Right atrium auricular region (tissue), 2 donors: Measurements from ENCODE around the gene ARHGAP12. TPM values are rescaled to one million over a fixed set of nuclear protein-coding genes. Genes with fewer than 3 reads are reported as not detected.
"Not testable (repeated sequence)": the region's sequence is repeated elsewhere in the genome, so short reads cannot be mapped to it uniquely, and the experiment has no call there.

ENCODE experiments used
- DNase-seq: peaks from one replicate; pipeline ENCODE4 v3.0.0-alpha.2; 2019; ENCODE audit warnings: low spot score
- H3K27ac ChIP-seq, 2 donors: fragments of 200-600 bp; sonication (generic); 1 replicate in 1 of 2; 2 replicates in 1 of 2; pipeline ENCODE4 v1.5.1; 2016 to 2019
- H3K27me3 ChIP-seq, 2 donors: fragments of 200-600 bp; sonication (generic); one replicate each; pipeline versions ENCODE4 v1.5.1 to v1.6.0; 2017 to 2019
- H3K36me3 ChIP-seq: fragments of 200-600 bp; sonication (generic); one replicate; pipeline ENCODE4 v1.5.1; 2016
- H3K4me1 ChIP-seq, 2 donors: fragments of 200-600 bp; sonication (generic); one replicate each; pipeline versions ENCODE4 v1.5.1 to v1.6.0; 2017 to 2019
- H3K4me3 ChIP-seq, 2 donors: fragments of 200-600 bp; sonication (generic); 1 replicate in 1 of 2; 2 replicates in 1 of 2; pipeline ENCODE4 v1.5.1; 2017 to 2019; ENCODE audit warnings: mild to moderate bottlenecking in 1 of 2, moderate library complexity in 1 of 2
- H3K9me3 ChIP-seq, 2 donors: fragments of 200-600 bp; sonication (generic); one replicate each; pipeline ENCODE4 v1.5.1; 2019
- total RNA-seq, 2 donors: library from RNA; depleted of rRNA; stranded (reverse); fragments of >200 nt; gene quantifications; one replicate each; pipeline ENCODE4 v1.1.0, GENCODE V29; 2016
- TF ChIP-seq, protein P1 (sequence below), 2 donors: fragments of 200-600 bp; sonication (generic); IDR thresholded peaks; one replicate each; pipeline ENCODE4 v1.5.1; 2019; ENCODE audit warnings: antibody characterized with exemption in 2 of 2

The ARHGAP12 gene
- total RNA-seq, 2 donors from 2014 or later = 20.8 to 24.1 TPM

DNA sequence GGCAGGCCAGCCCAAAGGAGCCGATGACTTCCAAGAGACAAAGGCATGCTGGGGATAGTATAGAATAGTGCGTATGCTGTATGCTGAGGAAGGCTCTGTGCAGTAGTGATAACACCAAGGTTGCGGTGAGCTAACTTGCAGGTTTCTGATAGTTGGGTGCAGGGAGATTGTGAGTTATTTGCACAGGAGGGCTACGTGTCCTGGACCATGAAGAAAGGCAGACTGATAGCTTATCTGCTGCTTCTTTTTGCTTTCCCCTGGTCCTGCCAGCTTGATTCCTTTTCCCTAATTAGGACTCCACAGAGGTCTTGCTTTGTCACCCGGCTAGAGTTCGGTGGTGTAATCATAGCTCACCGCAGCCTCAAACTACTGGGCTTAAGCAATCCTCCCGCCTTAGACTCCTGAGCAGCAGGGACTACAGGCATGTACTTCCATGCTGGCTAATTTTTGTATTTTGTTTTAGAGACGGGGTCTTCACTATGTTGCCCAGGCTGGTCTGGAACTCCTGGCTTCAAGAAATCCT, 43.9 kb upstream of the ARHGAP12 start:
- TF ChIP-seq, protein P1, sequence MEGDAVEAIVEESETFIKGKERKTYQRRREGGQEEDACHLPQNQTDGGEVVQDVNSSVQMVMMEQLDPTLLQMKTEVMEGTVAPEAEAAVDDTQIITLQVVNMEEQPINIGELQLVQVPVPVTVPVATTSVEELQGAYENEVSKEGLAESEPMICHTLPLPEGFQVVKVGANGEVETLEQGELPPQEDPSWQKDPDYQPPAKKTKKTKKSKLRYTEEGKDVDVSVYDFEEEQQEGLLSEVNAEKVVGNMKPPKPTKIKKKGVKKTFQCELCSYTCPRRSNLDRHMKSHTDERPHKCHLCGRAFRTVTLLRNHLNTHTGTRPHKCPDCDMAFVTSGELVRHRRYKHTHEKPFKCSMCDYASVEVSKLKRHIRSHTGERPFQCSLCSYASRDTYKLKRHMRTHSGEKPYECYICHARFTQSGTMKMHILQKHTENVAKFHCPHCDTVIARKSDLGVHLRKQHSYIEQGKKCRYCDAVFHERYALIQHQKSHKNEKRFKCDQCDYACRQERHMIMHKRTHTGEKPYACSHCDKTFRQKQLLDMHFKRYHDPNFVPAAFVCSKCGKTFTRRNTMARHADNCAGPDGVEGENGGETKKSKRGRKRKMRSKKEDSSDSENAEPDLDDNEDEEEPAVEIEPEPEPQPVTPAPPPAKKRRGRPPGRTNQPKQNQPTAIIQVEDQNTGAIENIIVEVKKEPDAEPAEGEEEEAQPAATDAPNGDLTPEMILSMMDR (IDR thresholded peaks at IDR 0.05) = no peak
- Histone ChIP-seq H3K4me1 (no peaks in the 10 kb centered on the region), H3K27me3 (no peaks in the 10 kb centered on the region), H3K36me3 (no peaks in the 10 kb centered on the region), H3K4me3 (no peak overlapping the region), H3K9me3 (no peaks in the 10 kb centered on the region), H3K27ac (no peak overlapping the region)
- DNase-seq = no peak

DNA sequence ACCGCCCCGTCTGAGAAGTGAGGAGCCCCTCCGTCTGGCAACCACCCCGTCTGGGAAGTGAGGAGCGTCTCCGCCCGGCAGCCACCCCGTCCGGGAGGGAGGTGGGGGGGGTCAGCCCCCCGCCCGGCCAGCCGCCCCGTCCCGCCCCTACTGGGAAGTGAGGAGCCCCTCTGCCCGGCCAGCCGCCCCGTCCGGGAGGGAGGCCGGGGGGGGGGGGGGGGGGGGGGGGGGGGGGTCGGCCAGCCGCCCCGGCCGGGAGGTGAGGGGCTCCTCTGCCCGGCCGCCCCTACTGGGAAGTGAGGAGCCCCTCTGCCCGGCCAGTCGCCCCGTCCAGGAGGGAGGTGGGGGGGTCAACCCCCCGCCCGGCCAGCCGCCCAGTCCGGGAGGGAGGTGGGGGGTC, 41.2 kb upstream of the ARHGAP12 start:
- DNase-seq = not testable (repeated sequence)

DNA sequence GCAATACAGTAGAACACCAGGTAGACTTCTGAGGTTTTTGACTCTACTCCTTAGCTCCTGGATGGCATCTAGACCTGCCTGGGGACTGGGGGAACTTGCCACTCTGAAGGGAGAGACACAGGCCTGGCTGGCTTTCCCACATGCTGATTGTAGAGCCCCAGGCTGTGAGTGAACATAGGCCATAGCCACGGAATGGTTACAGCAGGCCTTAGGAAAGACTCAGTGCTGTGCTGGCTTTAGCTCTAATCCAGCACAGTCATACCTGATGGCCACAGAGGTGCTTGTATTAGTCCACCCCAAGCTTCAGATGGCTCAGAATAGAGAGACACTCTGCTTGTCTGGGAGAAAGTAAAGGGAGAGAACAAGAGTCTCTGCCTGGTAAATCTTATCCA, 35.0 kb upstream of the ARHGAP12 start:
- TF ChIP-seq, protein P1 (IDR thresholded peaks at IDR 0.05) = no peak
- H3K4me1 ChIP-seq = peaks cover 0 to 6% of the 10 kb centered on the region in 2 donors
- H3K9me3 ChIP-seq = no peaks in the 10 kb centered on the region
- no peak overlapping the region for H3K27ac ChIP-seq
- H3K27me3 ChIP-seq = no peaks in the 10 kb centered on the region
- no peaks in the 10 kb centered on the region for H3K36me3 ChIP-seq
- H3K4me3 ChIP-seq = no peak overlapping the region
- DNase-seq = no peak

More for the DNA sequence above, 41.2 kb upstream of the ARHGAP12 start:
- H3K4me3 ChIP-seq, H3K27ac ChIP-seq, H3K27me3 ChIP-seq, H3K4me1 ChIP-seq, H3K36me3 ChIP-seq, H3K9me3 ChIP-seq: not testable (repeated sequence)

DNA sequence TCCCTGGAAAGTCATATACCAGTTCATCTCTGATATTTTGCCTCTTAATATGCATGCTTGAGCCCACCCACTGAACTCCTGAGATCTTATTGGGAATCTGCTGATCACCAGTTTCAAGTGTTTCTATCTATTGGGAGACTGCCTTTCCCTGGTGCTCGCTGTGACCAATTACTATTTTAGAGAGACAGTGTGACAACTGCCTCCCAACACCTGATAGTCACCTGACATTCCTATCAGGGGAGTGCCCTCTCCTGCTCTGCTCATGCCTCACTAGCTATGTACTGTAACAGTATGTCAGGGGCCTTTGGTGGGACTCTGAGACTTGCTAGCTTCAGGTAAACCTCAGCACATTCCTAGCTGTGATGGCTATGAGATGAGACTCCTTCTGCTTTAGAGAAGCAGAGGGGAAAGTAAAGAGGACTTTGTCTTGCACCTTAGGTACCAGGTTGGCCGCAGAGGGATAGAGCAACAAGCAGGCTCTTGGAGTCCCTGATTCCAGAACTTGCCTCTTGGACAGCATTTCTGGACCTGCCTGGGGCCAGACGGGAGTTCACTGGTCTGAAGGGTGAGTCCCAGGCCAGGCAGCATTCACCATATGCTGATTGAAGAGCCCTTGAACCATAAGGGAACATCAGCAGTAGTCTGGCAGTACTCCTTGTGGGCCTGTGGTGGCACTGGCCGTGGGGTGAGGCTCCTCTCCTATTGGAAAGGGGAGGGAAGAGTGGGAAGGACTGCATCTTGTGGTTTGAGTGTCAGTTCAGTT, 34.4 kb upstream of the ARHGAP12 start:
- H3K4me1 ChIP-seq = peaks cover 0 to 6% of the 10 kb centered on the region in 2 donors
- DNase-seq = no peak
- H3K4me3 ChIP-seq = no peak overlapping the region
- no peaks in the 10 kb centered on the region for H3K9me3 ChIP-seq
- TF ChIP-seq, protein P1 (IDR thresholded peaks at IDR 0.05) = no peak
- no peak overlapping the region for H3K27ac ChIP-seq
- no peaks in the 10 kb centered on the region for H3K36me3 ChIP-seq
- H3K27me3 ChIP-seq = no peaks in the 10 kb centered on the region

DNA sequence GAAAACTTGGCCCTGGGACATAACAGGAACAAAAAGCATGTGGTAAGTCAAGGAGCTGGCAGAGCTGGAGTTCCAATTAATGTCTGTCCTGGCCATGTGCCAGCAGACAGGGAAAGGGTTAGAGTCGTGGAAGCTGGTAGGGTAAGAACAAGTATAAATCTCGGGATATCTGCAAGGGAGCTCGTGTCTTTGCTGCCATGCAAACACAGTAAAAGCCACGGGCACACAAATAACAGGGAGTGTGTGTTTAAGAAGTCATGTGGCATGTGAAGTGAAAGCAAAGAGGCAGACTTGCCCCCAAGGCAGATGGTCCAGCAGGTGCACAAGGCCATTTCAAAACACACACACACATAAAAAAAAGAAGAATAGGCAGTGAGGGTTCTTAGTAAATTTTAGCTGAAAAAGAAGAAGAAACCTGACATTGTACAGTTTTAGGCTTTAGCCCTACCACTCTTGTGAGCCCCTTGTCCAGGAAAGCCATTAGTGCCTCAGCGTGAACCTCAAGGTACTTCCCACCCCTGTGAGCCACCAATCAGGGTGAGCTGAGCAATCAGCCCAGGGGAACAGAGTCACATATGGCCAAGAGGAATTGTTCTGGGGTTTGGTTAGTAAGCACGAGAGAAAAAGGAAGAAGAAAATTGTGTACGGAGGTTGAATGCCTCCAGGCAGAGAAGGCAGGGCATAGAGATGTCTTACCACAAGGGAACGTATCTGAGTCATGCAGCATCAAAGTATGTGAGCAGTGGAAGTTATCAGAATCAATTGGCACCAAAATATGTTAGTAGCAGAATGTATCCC, 32.8 kb upstream of the ARHGAP12 start:
- no peaks in the 10 kb centered on the region for H3K36me3 ChIP-seq
- no peaks in the 10 kb centered on the region for H3K27me3 ChIP-seq
- H3K4me1 ChIP-seq = peaks cover 0 to 6% of the 10 kb centered on the region in 2 donors
- TF ChIP-seq, protein P1 (IDR thresholded peaks at IDR 0.05) = no peak
- H3K27ac ChIP-seq = no peak overlapping the region
- no peak for DNase-seq
- no peak overlapping the region for H3K4me3 ChIP-seq
- no peaks in the 10 kb centered on the region for H3K9me3 ChIP-seq
